ENCODE measurements around the gene SDCCAG8. TPM values are rescaled to one million over a fixed set of nuclear protein-coding genes. Genes with fewer than 3 reads are reported as not detected.

The SDCCAG8 gene
- total RNA-seq, 1 experiment from 2014 or later: 194 TPM

- POLR2A ChIA-PET (ENCODE audit: unreplicated experiment): interaction anchor here (0.6 to 0.9 kb wide), 4 partner anchors 8 to 36 kb away, joined by 4 to 30 read pairs (median 4); no protein-coding TSS in a partner anchor
- peak within 1 kb of the TSS; percentile 85 for H3K4me3 ChIP-seq (ENCODE audit: low read length)
- H3F3A ChIP-seq (ENCODE audit: low read length, unreplicated experiment): no peaks in the 10 kb centered on the region
- peak within 1 kb of the TSS; percentile 97 for H3K4me2 ChIP-seq (ENCODE audit: low read length)
- no peaks in the 10 kb centered on the region for H3K9me2 ChIP-seq (replicated peaks; ENCODE audit: low read length)
- no peak for TF ChIP-seq EZH2 (IDR thresholded peaks at IDR 0.05; ENCODE audit: low read length, unreplicated experiment)
- TF ChIP-seq CTCF (conservative IDR thresholded peaks at IDR 0.05; ENCODE audit: low read depth, low read length): no peak
- TF ChIP-seq EZH2phosphoT487 (IDR thresholded peaks at IDR 0.05; ENCODE audit: borderline replicate concordance, low read length): no peak
- DNase-seq: peak; percentile 99
- CTCF ChIA-PET: interaction anchor here (0.6 kb wide), 1 partner anchor 32 kb away, joined by 4 read pairs; no protein-coding TSS in a partner anchor
- peak within 1 kb of the TSS; percentile 77 for H3K27ac ChIP-seq (ENCODE audit: low read length)
- peaks cover 75% of the 10 kb centered on the region for H3K79me2 ChIP-seq (ENCODE audit: low read length)
- H2AFZ ChIP-seq (ENCODE audit: low read length): peak within 1 kb of the TSS; percentile 97
- peaks cover 27% of the 10 kb centered on the region; the same call in 1 of the 2 replicates for H4K20me1 ChIP-seq (ENCODE audit: low read length)
- H3K9ac ChIP-seq (ENCODE audit: low read length): peak within 1 kb of the TSS; percentile 83
- H3K9me3 ChIP-seq (ENCODE audit: low read length): no peaks in the 10 kb centered on the region
- BruUV-seq (replicated peaks): no TSS peak
- H3K4me1 ChIP-seq (ENCODE audit: insufficient read depth, low read length): peaks cover 40% of the 10 kb centered on the region
- no peaks in the 10 kb centered on the region for H3K27me3 ChIP-seq (ENCODE audit: low read length)
- intact Hi-C loops (cut with micrococcal nuclease): loop anchor here (1.0 to 5.0 kb wide), 4 partner anchors 13 to 78 kb away; no protein-coding TSS in a partner anchor
- H3K36me3 ChIP-seq (ENCODE audit: low read depth, low read length): no peaks in the 10 kb centered on the region
- ATAC-seq: peak; percentile 66
These were observed 682 bp upstream of the SDCCAG8 start, which contains the start of gene CEP170 for GRCh38 chr1:243254927-243255790. TSS of gene CEP170 (minus strand) at chr1:243255281. CDS start at chr1:243225280, 30,001 bp downstream.

- H3K9me2 ChIP-seq (replicated peaks; ENCODE audit: low read length): no peaks in the 10 kb centered on the region
- BruUV-seq (replicated peaks): no TSS peak
- ChIA-PET POLR2A (ENCODE audit: unreplicated experiment) (interaction anchor here (0.6 kb wide), 1 partner anchor 30 kb away, joined by 3 read pairs; no protein-coding TSS in a partner anchor), CTCF (no interaction called here)
- intact Hi-C loops (cut with micrococcal nuclease): no loop called here
- H4K20me1 ChIP-seq (ENCODE audit: low read length): peaks cover 15% of the 10 kb centered on the region; the same call in 1 of the 2 replicates
- TF ChIP-seq CTCF (conservative IDR thresholded peaks at IDR 0.05; ENCODE audit: low read depth, low read length) (no peak), EZH2phosphoT487 (IDR thresholded peaks at IDR 0.05; ENCODE audit: borderline replicate concordance, low read length) (no peak), EZH2 (IDR thresholded peaks at IDR 0.05; ENCODE audit: low read length, unreplicated experiment) (no peak)
- peaks cover 26% of the 10 kb centered on the region for H3K4me1 ChIP-seq (ENCODE audit: insufficient read depth, low read length)
- H3K4me3 ChIP-seq (ENCODE audit: low read length): peak overlapping the region; percentile 85
- H3K27me3 ChIP-seq (ENCODE audit: low read length): no peaks in the 10 kb centered on the region
- H3K27ac ChIP-seq (ENCODE audit: low read length): peak overlapping the region; percentile 58
- H3K36me3 ChIP-seq (ENCODE audit: low read depth, low read length): no peaks in the 10 kb centered on the region
- H3K4me2 ChIP-seq (ENCODE audit: low read length): peak overlapping the region; percentile 97
- peaks cover 71% of the 10 kb centered on the region for H3K79me2 ChIP-seq (ENCODE audit: low read length)
- H3F3A ChIP-seq (ENCODE audit: low read length, unreplicated experiment): no peaks in the 10 kb centered on the region
- H2AFZ ChIP-seq (ENCODE audit: low read length): peak overlapping the region; percentile 97
- DNase-seq (peak; percentile 15), ATAC-seq (no peak)
- H3K9me3 ChIP-seq (ENCODE audit: low read length): no peaks in the 10 kb centered on the region
- peak overlapping the region; percentile 83 for H3K9ac ChIP-seq (ENCODE audit: low read length)
These were observed 749 bp downstream of the SDCCAG8 start for GRCh38 chr1:243256590-243256989.
